TTC549 (cell line): Measurements from ENCODE around the gene RUNX1.

Experiments
- FAIRE-seq: peaks from 2 replicates; lab custom pipeline; 2012; peaks lifted over from hg19 to GRCh38; lab: Jason Lieb, UNC

The RUNX1 gene

GRCh38 chr21:35035581-35035980, 13.5 kb downstream of the RUNX1 start:
- no peak for FAIRE-seq

- no peak for FAIRE-seq
Observed at GRCh38 chr21:35035116-35035515, 14.0 kb downstream of the RUNX1 start.

GRCh38 chr21:35034203-35034926, 14.7 kb downstream of the RUNX1 start:
- no peak for FAIRE-seq

- FAIRE-seq = no peak
Observed at GRCh38 chr21:35032474-35033263, 16.4 kb downstream of the RUNX1 start.

- no peak for FAIRE-seq
Observed at GRCh38 chr21:35028451-35028978, 20.6 kb downstream of the RUNX1 start.

GRCh38 chr21:35027563-35028450, 21.3 kb downstream of the RUNX1 start:
- no peak for FAIRE-seq

GRCh38 chr21:35026617-35027562, 22.2 kb downstream of the RUNX1 start:
- no peak for FAIRE-seq

GRCh38 chr21:35026153-35026500, 23.0 kb downstream of the RUNX1 start:
- FAIRE-seq = no peak

- no peak for FAIRE-seq
Observed at GRCh38 chr21:35025206-35026152, 23.6 kb downstream of the RUNX1 start.

- no peak for FAIRE-seq
Observed at GRCh38 chr21:35024513-35024912, 24.6 kb downstream of the RUNX1 start.

GRCh38 chr21:35024071-35024420, 25.1 kb downstream of the RUNX1 start:
- no peak for FAIRE-seq

- no peak for FAIRE-seq
Observed at GRCh38 chr21:35023396-35024070, 25.6 kb downstream of the RUNX1 start.

GRCh38 chr21:35021546-35021945, 27.6 kb downstream of the RUNX1 start:
- no peak for FAIRE-seq

- no peak for FAIRE-seq
Observed at GRCh38 chr21:35020902-35021301, 28.2 kb downstream of the RUNX1 start.

GRCh38 chr21:35020436-35020835, 28.7 kb downstream of the RUNX1 start:
- FAIRE-seq = no peak

- no peak for FAIRE-seq
Observed at GRCh38 chr21:35019631-35020032, 29.5 kb downstream of the RUNX1 start.

- FAIRE-seq = no peak
Observed at GRCh38 chr21:35017256-35017655, 31.8 kb downstream of the RUNX1 start.

- FAIRE-seq = no peak
Observed at GRCh38 chr21:35016517-35017188, 32.4 kb downstream of the RUNX1 start.

GRCh38 chr21:35016071-35016470, 33.0 kb downstream of the RUNX1 start:
- no peak for FAIRE-seq
